GM21360 (cell line): ENCODE measurements around the gene KRT84.
"Not testable (repeated sequence)": the region's sequence is repeated elsewhere in the genome, so short reads cannot be mapped to it uniquely, and the experiment has no call there.

Experiments used
- ATAC-seq: cut with Tn5 transposase; IDR thresholded peaks from one replicate; pipeline ENCODE4 v1.9.1; 2021; ENCODE audit warnings: mild to moderate bottlenecking, moderate library complexity; ENCODE audit not compliant: unreplicated experiment

The KRT84 gene

DNA sequence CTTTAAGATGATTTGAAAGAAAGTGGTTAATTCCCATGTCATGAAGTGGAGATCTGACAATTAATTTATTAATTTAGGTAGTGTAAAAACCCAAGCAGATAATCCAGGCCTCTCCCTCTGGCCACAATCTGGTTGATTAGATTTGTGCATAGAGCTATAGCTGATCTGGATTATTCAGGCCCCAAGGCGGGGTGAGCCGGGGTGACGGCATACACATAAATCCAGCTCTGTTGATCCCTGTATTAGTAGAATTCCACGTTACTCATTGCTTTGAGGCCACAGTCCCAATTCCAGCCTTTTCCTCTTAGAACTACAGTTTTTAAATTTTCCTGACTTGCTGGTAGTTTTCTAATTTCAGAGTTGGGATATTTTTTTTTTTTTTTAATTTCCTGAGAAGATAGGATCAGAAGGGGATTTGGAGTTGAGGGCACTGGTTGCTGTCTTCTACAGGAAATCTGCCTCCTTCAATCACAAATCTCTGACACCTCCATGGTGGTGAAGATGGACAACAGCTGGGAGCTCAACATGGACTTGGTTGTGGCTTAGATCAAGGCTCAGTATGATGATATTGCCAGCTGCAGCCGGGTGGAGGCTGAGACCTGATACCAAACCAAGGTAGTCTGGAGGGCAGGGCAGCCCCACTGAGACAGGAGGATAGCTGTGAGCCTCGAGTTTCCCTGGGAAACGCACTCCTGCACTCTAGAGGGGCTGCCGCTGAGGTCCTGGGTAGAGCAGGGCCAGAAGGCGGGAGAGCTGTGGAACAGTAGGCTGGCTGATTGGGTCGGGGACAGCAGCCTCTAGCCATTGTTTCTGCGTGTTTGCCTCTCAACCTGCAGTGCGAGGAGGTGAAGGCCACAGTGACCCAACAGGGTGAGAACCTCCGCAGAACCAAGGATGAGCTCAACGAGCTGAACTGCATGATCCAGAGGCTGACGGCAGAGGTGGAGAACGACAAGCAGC lies 37.6 kb downstream of the KRT84 start:
- ATAC-seq: no peak

DNA sequence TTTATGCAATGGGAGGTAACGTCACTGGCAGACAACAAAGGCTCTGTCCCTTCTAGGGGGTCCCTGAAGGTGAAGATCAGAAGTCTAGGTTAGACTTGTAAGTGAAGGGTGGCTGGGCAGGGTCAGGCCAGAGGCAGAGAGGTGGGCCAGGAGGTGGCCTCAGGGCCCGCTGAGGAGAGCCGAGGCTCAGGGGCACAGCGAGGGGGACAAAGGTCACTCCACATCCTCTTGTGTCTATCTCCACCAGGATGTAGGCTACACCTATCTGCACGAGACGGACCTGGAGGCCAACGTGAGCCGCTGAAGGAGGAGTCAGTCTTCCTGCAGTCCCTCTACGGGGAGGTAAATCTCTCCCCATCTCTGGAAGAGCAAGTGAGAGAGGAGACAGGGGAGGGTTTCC lies 38.4 kb downstream of the KRT84 start:
- no peak for ATAC-seq

DNA sequence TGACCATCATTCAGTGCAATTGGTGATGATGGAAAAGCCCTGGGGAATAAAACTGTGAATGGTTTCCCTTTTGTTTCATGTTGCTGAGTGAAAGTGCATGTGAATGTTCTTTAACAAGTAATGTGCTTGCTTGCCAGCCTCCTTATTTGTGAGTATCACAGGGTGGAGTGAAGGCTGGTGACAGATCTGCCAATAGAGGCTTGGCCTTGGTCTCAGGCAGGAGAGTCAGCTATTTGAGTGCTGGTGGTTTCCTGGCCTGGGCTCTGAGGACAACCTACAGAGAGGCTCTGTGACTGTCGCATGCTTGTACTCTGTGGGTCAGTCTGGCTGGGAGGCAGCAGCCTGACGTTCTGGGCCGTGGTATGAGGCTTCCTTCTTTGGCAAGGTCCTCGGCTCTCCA lies 38.9 kb downstream of the KRT84 start:
- ATAC-seq: no peak

- not testable (repeated sequence) for ATAC-seq
Observed at GRCh38 chr12:52345041-52345440, 40.4 kb downstream of the KRT84 start.

DNA sequence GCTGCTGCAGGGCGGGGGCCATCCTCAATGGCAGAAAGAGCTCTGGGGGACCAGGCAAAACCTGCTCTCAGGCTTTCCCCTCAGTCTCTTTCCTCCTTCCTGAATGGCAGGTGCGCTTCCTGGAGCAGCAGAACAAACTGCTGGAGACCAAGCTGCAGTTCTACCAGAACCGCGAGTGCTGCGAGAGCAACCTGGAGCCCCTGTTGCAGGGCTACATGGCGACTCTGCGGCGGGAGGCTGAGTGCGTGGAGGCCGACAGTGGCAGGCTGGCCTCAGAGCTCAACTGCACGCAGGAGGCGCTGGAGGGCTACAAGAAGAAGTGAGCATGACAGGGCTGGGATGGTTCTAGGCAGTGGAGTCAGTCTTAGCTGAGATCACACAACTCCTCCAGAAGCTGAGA lies 41.3 kb downstream of the KRT84 start:
- ATAC-seq: no peak

DNA sequence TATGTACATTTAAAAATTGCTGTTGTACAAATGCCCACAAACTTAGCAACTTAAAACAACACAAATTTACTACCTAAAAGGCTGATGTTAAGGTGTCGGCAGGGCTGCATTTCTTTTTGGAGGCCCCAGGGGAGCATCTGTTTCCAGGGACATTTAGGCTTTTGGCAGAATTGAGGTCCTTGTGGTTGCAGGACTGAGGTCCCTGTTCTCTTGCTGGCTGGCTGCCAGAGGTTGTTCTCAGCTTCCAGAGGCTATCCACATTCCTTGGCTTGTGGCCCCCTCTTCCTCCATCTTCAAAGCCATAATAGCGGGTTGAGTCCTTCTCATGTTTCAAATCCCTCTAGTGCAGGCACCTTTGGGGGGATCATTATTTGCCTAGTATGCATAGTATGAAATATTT lies 41.9 kb downstream of the KRT84 start:
- ATAC-seq: no peak

- no peak for ATAC-seq
Observed at GRCh38 chr12:52342781-52343490, 42.5 kb downstream of the KRT84 start.

GRCh38 chr12:52341066-52341580 lies 44.3 kb downstream of the KRT84 start:
- ATAC-seq: no peak

DNA sequence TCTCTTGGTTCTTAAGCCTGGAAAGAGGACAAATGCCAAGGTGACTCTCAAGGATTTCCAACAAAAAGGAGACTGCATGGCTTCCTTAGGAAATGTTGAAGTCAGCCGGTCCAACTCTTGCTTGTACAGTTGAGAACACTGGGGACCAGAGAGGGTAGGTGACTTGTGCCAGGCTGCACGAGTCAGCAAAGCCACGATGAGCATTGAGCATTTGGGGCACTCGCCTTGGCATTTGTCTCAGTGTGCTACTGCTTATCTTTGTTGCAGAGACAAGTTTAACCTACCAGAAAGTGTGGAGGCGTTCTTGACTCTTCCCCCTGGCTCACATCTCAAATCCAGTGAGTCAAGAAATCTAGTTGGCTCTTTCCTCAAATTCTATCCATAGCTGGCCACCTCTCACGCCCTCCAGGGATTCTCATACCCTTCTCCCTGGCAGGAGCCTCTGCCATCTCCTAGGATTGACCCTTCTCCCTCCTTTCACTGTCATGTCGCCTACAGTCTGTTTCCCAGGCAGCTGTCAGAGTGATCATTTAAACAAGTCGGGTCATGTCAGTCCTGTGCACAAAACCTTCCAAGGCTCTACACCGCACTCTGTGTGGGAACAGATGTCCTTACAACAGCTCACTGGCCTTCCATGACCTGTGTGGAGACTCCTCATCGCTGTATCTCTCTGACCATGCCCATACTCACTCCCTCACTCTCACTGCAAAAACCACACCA lies 47.1 kb downstream of the KRT84 start:
- no peak for ATAC-seq

DNA sequence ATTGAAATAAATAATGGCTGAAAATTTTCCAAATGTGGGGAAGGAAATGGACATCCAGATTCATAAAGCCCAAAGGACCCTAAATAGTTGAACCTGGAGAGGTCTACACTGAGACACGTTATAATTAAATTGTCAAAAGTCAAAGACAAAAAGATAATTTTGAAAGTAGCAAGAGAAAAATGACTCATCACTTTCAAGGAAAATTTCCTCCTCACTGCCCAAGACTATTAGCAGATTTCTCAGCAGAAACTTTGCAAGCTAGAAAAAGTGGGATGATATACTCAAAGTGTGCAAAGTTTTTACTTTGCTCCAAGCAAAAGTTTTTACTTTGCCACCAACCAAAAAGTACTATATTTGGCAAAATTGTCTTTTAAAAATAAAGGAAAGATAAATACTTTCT lies 48.4 kb downstream of the KRT84 start:
- no peak for ATAC-seq

DNA sequence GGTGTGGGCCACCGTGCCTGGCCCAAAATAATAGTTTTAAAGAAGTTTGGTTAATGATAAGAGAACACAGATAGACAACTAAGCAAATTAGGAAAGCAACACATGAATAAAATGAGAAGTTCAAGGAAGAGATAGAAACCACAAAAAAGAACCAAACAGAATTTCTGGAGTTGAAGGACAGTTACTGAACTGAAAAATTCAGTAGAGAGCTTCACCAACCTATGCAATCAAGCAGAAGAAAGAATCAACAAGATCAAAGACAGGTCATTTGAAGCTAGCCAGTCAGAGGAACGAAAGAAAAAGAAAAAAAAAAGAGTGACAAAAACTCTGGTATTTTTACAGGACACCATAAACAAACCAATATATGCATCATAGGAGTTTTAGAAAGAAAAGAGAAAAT lies 48.8 kb downstream of the KRT84 start:
- ATAC-seq: no peak

GRCh38 chr12:52335598-52336262 lies 49.7 kb downstream of the KRT84 start:
- no peak for ATAC-seq

GRCh38 chr12:52334185-52334584 lies 51.3 kb downstream of the KRT84 start:
- ATAC-seq: no peak

GRCh38 chr12:52333321-52333720 lies 52.1 kb downstream of the KRT84 start:
- ATAC-seq: no peak

GRCh38 chr12:52332381-52332780 lies 53.1 kb downstream of the KRT84 start:
- no peak for ATAC-seq

DNA sequence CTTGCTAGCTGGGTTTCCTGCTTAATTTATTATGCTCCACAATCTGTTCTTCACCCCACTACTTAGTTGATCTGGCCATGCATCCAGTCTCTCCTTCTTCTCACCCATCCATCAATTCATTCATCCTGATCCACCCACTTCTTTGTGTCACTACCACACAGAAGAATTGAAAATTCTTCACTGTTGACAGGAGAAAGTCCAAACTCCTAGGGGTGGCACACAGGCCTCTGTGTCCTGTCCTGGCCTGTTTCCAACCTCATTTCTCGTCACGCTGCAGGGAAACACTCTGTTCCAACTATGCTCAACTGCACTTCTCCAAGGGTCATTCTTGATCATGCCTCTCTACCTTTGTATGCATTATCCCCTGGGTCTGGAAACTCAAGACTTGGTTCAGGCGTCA lies 53.6 kb downstream of the KRT84 start:
- ATAC-seq: no peak

DNA sequence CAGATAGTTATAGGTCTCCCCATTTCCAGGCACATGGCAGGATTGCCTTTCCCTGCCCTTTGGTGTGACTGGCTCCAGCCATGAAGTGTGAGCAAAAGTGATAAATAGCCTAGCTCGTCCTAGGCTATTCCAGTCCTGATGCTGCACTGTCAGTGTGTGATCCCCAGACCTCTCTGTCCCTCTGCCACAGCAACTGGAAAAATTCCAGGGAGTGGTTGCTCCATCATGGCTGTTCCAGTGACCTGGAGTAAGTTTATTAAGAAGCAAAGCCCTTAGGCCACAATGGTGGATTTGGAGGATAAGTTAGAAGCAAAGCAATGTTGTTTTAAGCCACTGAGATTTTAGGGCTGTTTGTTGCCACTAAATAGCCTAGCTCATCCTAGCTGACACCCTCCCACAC lies 54.4 kb downstream of the KRT84 start:
- ATAC-seq: no peak

DNA sequence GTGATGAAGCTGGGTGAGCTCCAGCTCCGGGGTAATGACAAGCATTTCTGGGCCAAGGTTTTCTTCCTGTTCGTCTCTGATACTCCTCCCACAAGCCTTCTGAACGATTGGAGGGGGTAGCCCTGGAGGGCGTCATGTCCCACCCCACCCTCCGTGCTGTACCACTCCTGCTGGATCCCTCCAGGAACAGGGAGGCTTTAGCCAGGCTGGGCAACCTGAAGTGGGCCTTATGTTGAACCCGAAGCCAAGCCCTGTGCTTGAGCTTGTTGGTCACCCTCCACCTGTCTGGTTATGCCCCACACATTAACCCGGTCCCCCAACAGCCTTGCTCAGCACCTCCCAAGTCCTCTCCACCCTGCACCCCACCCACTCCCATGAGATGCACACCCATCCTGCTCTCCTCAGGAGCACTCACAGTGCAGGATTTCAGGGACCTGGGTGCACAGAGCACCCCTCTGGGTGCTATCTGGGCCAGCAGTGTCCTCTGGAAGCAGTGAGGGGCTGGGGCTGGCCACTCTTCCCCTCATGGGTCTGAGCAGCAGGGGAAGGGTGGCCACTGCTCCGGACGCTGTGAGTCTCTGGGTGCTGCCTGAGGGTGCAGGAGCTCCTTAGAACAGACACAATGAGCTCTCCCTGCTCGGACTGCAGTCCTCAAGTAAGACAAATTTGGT lies 57.5 kb downstream of the KRT84 start:
- ATAC-seq: no peak
